Sigmoid colon (tissue), 7 donors: ENCODE measurements around the gene CLTC. TPM values are rescaled to one million over a fixed set of nuclear protein-coding genes. Genes with fewer than 3 reads are reported as not detected.
A peak's percentile ranks its signal among the peaks of the same experiment; 100 is the strongest.

Source experiments
- DNase-seq: peaks from one replicate; pipeline ENCODE4 v3.0.0-alpha.2; 2019
- H3K27ac ChIP-seq, 4 donors: fragments of 200-600 bp; sonication (generic); one replicate each; pipeline ENCODE4 v1.5.1; 2016 to 2019; ENCODE audit warnings: mild to moderate bottlenecking in 1 of 4
- H3K27me3 ChIP-seq, 3 donors: fragments of 200-600 bp; sonication (generic); one replicate each; pipeline ENCODE4 v1.5.1; 2019; ENCODE audit warnings: mild to moderate bottlenecking in 1 of 3
- H3K36me3 ChIP-seq, 4 donors: fragments of 200-600 bp; sonication (generic); one replicate each; pipeline ENCODE4 v1.5.1; 2016 to 2019
- H3K4me1 ChIP-seq, 4 donors: fragments of 200-600 bp; sonication (generic); one replicate each; pipeline ENCODE4 v1.5.1; 2017 to 2019
- H3K4me3 ChIP-seq, 4 donors: fragments of 200-600 bp; sonication (generic); one replicate each; pipeline ENCODE4 v1.5.1; 2017 to 2019; ENCODE audit warnings: mild to moderate bottlenecking in 2 of 4, moderate library complexity in 1 of 4
- H3K9me3 ChIP-seq, 4 donors: fragments of 200-600 bp in 3 of 4; sonication (generic) in 3 of 4; one replicate each; pipeline versions ENCODE4 v1.5.1 to v1.6.1; 2013 to 2019
- CTCF ChIP-seq, 4 experiments: fragments of 450-650 bp in 3 of 4; fragments of 200-600 bp in 1 of 4; IDR thresholded peaks; one replicate each; pipeline ENCODE4 v1.5.1; 2016 to 2019; ENCODE audit warnings: antibody characterized with exemption in 4 of 4, mild to moderate bottlenecking in 3 of 4, moderate library complexity in 2 of 4
- EP300 ChIP-seq, 4 donors: sonication (generic); formaldehyde crosslinking; IDR thresholded peaks; one replicate each; pipeline ENCODE4 v1.6.1; 2017; ENCODE audit warnings: antibody characterized with exemption in 4 of 4
- POLR2A ChIP-seq, 2 donors: fragments of 450-650 bp; IDR thresholded peaks; one replicate each; pipeline ENCODE4 v1.6.1; 2016; ENCODE audit warnings: antibody characterized with exemption in 2 of 2, mild to moderate bottlenecking in 2 of 2, moderate library complexity in 2 of 2
- POLR2AphosphoS5 ChIP-seq, 4 donors: sonication (generic); formaldehyde crosslinking; IDR thresholded peaks; one replicate each; pipeline ENCODE4 v1.6.1; 2017; ENCODE audit warnings: antibody characterized with exemption in 4 of 4
- WGBS, 2 donors: extraction: QIAGEN DNeasy Blood & Tissue Kit; methylation state at CpG; one replicate each; pipeline ENCODE4 v1.1.7; 2013; 5-methylcytosine and 5-hydroxymethylcytosine counted together
- intact Hi-C: fragments of 100-400 bp; cut with DNase I; formaldehyde crosslinking; loops from one replicate; pipeline ENCODE4 v1.15.1; 2023
- polyA plus RNA-seq, 3 donors: library from polyadenylated mRNA; stranded (reverse); fragments of 200-250 nt; gene quantifications; one replicate each; pipeline ENCODE4 v1.2.3, GENCODE V29; 2013
- total RNA-seq, 4 donors: library from RNA; depleted of rRNA; stranded (reverse); fragments of >200 nt; gene quantifications; one replicate each; pipeline ENCODE4 v1.1.0, GENCODE V29; 2016
- donor health status: healthy with polysubstance abuse.
- donor health status: Bipolar disorder and iron deficiency.
- donor health status: healthy.

Gene CLTC
- total and polyA plus RNA-seq, 7 donors = 87.1 to 236 (median 206) TPM

- 73 to 90% methylated on average over 3 of the region's 3 CpGs for WGBS, 2 donors
- intact Hi-C loops = no loop called here
- H3K4me3 ChIP-seq = no peak overlapping the region
- TF ChIP-seq POLR2A (IDR thresholded peaks at IDR 0.05) (no peak), CTCF (IDR thresholded peaks at IDR 0.05) (no peak), EP300 (IDR thresholded peaks at IDR 0.05) (no peak), POLR2AphosphoS5 (IDR thresholded peaks at IDR 0.05) (no peak)
- no peak overlapping the region for H3K27ac ChIP-seq
- no peaks in the 10 kb centered on the region for H3K27me3 ChIP-seq
- DNase-seq = no peak
- H3K9me3 ChIP-seq = no peaks in the 10 kb centered on the region
- no peaks in the 10 kb centered on the region for H3K4me1 ChIP-seq
- peaks cover 3 to 95% (median 14%) of the 10 kb centered on the region in 4 donors for H3K36me3 ChIP-seq
Measured at GRCh38 chr17:59607061-59607460, 12.6 kb upstream of the CLTC start.

GRCh38 chr17:59607817-59608403 is 11.8 kb upstream of the CLTC start:
- Histone ChIP-seq H3K4me1 (no peaks in the 10 kb centered on the region), H3K9me3 (no peaks in the 10 kb centered on the region), H3K27me3 (no peaks in the 10 kb centered on the region), H3K4me3 (no peak overlapping the region), H3K36me3 (peaks cover 3 to 88% (median 8%) of the 10 kb centered on the region in 4 donors), H3K27ac (no peak overlapping the region)
- intact Hi-C loops = no loop called here
- 92 to 94% methylated on average over 5 of the region's 5 CpGs for WGBS, 2 donors
- DNase-seq = no peak
- TF ChIP-seq POLR2A (IDR thresholded peaks at IDR 0.05) = no peak
- no peak for TF ChIP-seq CTCF (IDR thresholded peaks at IDR 0.05)
- no peak for TF ChIP-seq EP300 (IDR thresholded peaks at IDR 0.05)
- TF ChIP-seq POLR2AphosphoS5 (IDR thresholded peaks at IDR 0.05) = no peak

- Histone ChIP-seq H3K27ac (no peak overlapping the region), H3K4me3 (no peak overlapping the region), H3K36me3 (peaks cover 3 to 54% (median 5%) of the 10 kb centered on the region in 4 donors), H3K4me1 (no peaks in the 10 kb centered on the region), H3K9me3 (no peaks in the 10 kb centered on the region), H3K27me3 (no peaks in the 10 kb centered on the region)
- TF ChIP-seq EP300 (IDR thresholded peaks at IDR 0.05) (no peak), CTCF (IDR thresholded peaks at IDR 0.05) (no peak), POLR2A (IDR thresholded peaks at IDR 0.05) (no peak), POLR2AphosphoS5 (IDR thresholded peaks at IDR 0.05) (no peak)
- intact Hi-C loops = no loop called here
- no peak for DNase-seq
Measured at GRCh38 chr17:59611503-59611902, 8.2 kb upstream of the CLTC start.

- Histone ChIP-seq H3K9me3 (no peaks in the 10 kb centered on the region), H3K4me1 (peaks cover 0 to 19% (median 15%) of the 10 kb centered on the region in 4 donors), H3K27ac (no peak overlapping the region), H3K4me3 (no peak overlapping the region), H3K27me3 (no peaks in the 10 kb centered on the region), H3K36me3 (peaks cover 0 to 9% (median 0%) of the 10 kb centered on the region in 4 donors)
- no peak for TF ChIP-seq POLR2AphosphoS5 (IDR thresholded peaks at IDR 0.05)
- DNase-seq = no peak
- WGBS, 2 donors = 94 to 96% methylated on average over 7 of the region's 7 CpGs
- intact Hi-C loops = loop anchor here (5.0 kb wide), 2 partner anchors 49 to 284 kb away; partner anchors contain the start of genes DHX40 and YPEL2
Measured at GRCh38 chr17:59616253-59616920, 3.3 kb upstream of the CLTC start.

GRCh38 chr17:59617156-59617732 is 2.5 kb upstream of the CLTC start:
- intact Hi-C loops = loop anchor here (5.0 kb wide), 2 partner anchors 50 to 285 kb away; partner anchors contain the start of genes DHX40 and YPEL2
- WGBS, 2 donors = 24 to 75% methylated on average over 1 of the region's 1 CpG
- TF ChIP-seq POLR2AphosphoS5 (IDR thresholded peaks at IDR 0.05) (no peak), EP300 (IDR thresholded peaks at IDR 0.05) (no peak), CTCF (IDR thresholded peaks at IDR 0.05) (no peak), POLR2A (IDR thresholded peaks at IDR 0.05) (no peak)
- Histone ChIP-seq H3K27me3 (no peaks in the 10 kb centered on the region), H3K27ac (peak overlapping the region in 3 of 4 donors; percentile 95 to 98 (median 95)), H3K4me1 (peaks cover 0 to 27% (median 24%) of the 10 kb centered on the region in 4 donors), H3K36me3 (peaks cover 0 to under 1% (median 0%) of the 10 kb centered on the region in 4 donors), H3K4me3 (no peak overlapping the region), H3K9me3 (no peaks in the 10 kb centered on the region)
- DNase-seq = no peak
